DLD1 (cell line): Measurements from ENCODE around the gene SKI.
"Not testable (repeated sequence)": the region's sequence is repeated elsewhere in the genome, so short reads cannot be mapped to it uniquely, and the experiment has no call there.

Source experiments
- in situ Hi-C: cut with HindIII; loops from 2 replicates; pipeline ENCODE4 v1.10.0; 2017; ENCODE audit warnings: low sequenced_read_pairs

The SKI gene

DNA sequence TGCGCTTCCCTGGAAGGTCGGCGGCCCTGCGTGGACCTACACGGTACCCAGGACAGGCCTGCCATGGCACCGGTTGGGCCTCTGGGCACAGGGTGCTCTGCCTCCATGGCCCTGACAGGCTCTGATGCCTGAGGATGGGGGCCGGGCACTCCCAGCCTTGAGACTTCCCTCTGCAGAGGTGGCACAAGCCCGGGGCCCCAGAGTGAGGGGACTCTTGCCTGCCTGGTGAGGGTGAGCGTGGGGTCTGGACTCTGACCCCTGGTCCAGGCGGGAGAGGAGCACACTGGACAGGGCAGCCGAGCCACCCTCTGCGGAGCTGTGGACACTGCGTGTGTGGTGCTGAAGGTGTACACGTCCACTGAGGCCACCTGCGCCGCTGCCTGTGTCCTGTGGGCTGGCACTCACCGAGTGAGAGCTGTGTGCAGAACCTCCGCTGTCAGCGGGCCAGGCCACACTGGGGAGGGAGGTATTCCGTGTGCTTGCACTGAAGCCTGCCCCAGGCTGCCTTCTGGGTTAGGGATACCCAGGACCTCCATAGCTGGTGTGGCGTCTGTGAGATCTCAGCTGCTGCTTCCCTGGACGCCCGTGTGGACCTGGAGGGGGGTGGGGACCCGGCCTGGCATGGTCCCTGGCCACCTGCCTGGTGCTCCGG, 10.4 kb downstream of the SKI start:
- in situ Hi-C loops: no loop called here

GRCh38 chr1:2239013-2239370, 10.9 kb downstream of the SKI start:
- in situ Hi-C loops: no loop called here

DNA sequence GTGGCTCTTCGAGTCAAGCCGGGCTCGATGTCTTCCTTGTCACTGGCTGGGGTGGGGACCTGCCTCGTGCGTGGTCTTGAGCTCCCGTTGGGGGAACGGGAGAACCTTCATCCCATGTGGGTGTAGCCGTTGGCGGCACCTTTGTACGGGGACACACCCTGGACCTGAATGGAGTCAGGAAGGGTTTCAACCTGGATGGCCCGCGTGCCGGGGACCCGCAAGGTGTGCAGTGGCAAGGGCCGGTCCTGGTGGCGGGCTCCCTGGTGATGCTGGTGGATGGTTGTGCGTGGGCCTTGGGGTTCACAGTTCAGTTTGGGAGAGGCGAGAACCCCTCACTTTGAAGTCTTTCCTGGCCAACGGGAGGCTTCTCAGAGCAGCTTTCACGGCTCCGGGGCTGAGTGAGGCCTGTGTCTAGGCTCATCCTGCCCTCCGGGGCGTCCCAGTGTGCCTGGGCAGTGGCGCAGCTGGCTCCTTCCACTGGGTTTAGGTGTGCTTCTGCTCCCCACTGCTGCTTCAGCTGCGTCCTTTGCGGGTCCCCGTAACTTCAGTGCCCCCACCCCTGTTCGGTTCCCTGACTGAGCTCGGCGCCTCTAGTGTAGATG, 11.4 kb downstream of the SKI start:
- in situ Hi-C loops: no loop called here

GRCh38 chr1:2240270-2241156, 12.4 kb downstream of the SKI start:
- in situ Hi-C loops: no loop called here

GRCh38 chr1:2241820-2242219, 13.7 kb downstream of the SKI start:
- in situ Hi-C loops: no loop called here

DNA sequence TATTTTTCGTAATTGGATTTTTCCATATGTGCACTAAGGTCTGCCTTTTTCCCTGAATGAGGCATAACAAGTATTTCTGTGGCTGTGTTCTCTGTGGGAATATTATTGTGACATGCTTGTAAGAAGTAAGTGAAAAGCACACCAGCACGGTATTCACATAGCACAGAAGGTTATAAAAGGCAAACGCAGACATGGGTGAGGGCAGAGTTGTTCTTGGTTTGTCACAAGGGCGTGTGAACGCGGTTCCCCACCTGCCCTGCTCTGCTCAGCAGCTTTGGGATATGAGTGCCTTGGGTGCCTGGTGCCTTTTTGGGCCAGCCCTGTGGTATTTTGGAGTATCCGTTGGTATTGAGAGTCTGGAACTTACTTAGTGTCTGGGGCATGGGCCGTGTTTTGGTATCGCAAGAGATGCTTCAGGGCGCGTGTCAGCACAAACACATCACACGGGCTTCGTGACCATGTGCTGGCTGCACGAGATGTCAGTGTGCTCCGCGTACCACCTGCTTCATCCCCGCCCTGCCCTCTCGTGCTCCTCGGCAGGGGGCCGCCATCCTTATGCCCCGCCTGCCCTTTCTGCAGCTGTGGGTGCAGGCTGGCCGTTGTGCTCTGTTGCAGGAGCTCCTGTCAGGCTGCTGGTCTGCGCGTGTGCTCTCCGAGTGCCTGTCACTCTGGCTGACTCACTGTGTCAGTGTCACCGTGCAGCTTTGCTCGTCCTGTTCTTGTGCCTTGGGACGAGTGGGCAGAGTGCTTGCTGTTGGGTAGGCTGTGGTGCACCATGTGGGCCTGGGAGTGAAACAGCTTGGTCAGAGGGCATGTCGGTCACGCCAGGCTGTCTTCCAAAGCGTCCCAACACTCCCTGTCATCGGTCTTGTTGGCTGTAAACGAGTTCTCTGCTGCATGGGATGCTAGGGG, 15.0 kb downstream of the SKI start:
- in situ Hi-C loops: no loop called here

- in situ Hi-C loops: not testable (repeated sequence)
These were observed 18.9 kb downstream of the SKI start for GRCh38 chr1:2247045-2247394.

DNA sequence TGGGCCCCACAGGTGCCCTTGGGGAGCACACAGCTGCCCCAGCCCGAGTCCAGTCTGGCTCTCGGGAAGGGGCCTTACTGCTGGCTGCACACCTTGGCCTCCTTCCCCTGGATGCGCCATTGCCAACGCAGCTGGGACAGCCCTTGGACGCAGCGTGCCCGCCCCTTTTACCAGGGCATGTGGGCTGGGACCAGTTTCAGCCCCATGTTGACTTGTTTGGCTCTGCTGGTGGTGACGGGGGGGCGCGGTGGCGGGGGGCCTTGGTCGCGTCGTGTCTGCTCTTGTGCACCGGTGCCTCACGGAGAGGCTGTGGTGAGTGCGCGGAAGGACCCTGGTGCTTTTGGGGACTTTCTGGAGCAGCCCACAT, 19.6 kb downstream of the SKI start:
- in situ Hi-C loops: no loop called here

GRCh38 chr1:2248127-2248826, 20.2 kb downstream of the SKI start:
- in situ Hi-C loops: no loop called here

GRCh38 chr1:2248854-2249558, 20.9 kb downstream of the SKI start:
- in situ Hi-C loops: no loop called here

GRCh38 chr1:2249559-2249906, 21.4 kb downstream of the SKI start:
- in situ Hi-C loops: no loop called here

- in situ Hi-C loops: no loop called here
These were observed 22.7 kb downstream of the SKI start for GRCh38 chr1:2250721-2251281.

DNA sequence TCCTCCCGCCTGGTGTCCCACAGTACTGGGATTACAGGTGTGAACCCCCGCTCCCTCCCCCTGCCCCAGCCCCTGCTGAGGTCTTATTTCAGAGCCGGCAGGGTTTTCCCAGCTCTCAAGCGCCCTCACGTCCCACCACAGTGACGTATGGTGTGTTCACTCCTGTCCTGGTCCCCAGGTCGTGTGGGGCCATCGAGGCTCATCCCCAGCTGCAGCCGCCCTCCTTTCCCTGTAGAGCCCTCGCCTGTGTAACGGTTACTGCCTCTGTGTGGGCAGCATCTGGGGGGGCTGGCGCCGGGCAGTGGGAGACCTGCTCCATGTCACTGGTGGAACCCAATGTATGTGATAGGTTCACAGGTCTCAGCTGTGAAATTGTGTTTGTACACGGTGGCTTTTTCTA, 23.2 kb downstream of the SKI start:
- in situ Hi-C loops: no loop called here

DNA sequence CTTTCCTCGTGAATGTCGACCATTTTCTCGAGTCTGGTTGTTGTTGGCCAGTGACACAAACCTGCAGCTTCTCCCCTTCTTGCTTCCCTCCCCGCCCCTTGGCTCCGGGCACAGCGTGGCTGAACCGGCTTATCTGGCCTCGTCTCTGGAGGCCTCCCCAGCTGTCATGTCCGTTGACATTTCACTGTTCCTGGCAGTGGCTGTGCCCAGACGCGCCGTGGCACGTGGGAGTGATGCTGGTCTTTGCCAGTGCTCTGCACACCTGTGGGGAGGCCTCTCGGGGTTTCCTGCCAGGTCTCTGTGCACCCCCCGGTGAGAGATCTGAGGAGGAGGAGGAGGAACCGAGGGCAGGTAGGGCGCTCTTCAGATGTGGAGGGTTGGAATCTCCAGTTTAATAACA, 23.7 kb downstream of the SKI start:
- in situ Hi-C loops: no loop called here

GRCh38 chr1:2252423-2252822, 24.3 kb downstream of the SKI start:
- in situ Hi-C loops: no loop called here

DNA sequence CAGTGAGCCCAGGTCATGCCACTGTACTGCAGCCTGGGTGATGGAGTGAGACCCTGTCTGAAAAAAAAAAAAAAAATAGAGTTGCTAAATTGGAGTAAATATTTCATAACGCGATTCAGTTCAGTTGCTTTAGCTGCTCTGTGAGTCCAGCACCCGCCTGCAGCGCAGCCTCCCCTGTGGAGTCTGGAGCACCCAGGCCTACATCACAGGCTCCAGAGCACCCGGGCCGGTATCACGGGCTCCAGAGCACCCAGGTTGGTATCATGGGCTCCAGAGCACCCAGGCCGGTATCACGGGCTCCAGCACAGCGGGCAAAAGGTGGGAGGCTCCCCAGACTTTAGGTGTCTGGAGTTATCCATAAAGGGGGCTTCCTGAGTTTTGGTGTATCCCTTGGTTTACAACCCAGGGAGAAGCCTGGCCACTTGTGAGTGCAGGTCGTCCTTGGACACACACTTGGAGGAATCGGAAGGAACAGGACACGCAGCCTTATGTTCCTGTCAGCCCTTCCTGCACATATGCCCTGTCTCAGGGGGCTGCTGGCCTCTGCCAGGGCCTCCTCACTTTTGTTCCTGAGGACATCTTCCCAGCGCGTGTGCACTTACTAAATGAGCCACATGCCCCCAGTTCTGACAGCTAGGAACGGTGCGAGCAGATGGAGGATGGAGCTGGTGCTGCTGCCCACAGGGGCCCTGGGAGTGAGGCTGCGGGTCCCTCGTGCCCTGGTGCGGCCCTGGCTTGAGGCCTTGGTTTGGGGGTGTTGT, 25.1 kb downstream of the SKI start:
- in situ Hi-C loops: no loop called here

DNA sequence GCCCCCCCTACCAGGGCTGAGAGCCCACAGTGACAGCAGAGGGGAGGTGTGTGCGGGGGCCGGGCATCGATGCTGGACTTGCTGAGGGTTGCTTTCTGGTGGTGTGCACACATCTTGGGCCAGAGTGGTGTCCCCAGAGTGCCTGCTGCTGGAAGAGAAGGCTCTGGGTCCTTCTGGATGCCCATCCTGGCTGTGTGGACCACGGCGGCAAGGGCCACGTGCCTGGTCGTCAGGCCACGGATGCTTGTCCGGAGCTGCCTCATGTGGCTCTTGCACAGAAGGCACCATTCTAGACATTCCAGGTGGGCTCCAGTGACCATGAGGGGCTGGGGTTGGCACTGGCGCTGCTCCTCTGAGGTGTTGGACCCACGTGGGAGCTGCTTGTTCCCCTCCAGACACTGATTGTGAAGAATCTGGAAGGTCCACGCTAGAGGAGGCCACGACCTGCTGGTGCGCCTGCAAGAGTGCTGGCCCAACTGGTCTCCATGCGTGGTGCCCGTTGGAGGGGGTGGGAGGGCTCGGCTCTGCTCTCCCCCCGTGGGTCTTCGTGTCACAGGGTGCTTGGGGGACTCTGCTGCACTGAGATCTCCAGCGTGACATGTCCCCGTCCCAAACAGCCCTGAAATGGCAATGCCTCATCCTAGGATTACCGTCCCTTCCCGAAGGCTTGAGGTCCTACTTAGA, 25.8 kb downstream of the SKI start:
- in situ Hi-C loops: no loop called here

DNA sequence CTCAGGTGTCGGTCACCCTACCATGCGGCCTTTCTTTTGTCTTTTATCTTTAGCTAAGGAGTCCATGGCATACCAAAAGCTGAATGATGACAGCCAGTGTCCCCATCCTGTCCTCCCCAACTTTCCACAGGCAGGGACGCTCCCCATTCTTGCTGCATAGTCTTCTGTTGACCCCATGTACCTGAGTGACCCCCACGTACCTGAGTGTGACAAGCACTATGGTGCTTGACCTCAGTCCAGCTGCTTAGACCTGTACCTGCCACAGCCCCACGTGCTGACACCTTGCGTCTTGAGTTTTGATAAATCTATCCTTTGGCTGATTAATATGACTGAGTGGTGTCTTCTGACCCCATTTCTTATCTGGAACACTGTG, 26.9 kb downstream of the SKI start:
- in situ Hi-C loops: no loop called here
